ENCODE measurements around the gene IDH3A. TPM values are rescaled to one million over a fixed set of nuclear protein-coding genes. Genes with fewer than 3 reads are reported as not detected.

IDH3A gene
- total RNA-seq, 2 experiments from 2014 or later, result 106 to 110 TPM

GRCh38 chr15:78179906-78180305 lies 30.7 kb downstream of the IDH3A start:
- Mint-ChIP-seq H3K27me3 (no peaks in the 10 kb centered on the region), H3K4me1 (ENCODE audit: low read depth) (no peaks in the 10 kb centered on the region), H3K36me3 (ENCODE audit: low read depth) (no peaks in the 10 kb centered on the region), H3K4me3 (no peak overlapping the region), H3K9me3 (no peaks in the 10 kb centered on the region), H3K27ac (no peak overlapping the region)
- no peak for ATAC-seq
- intact Hi-C loops (cut with micrococcal nuclease), result no loop called here
- POLR2A ChIA-PET, result no interaction called here
- no peak for DNase-seq
- no peak for TF ChIP-seq CTCF (IDR thresholded peaks at IDR 0.05)
- CTCF ChIA-PET, result no interaction called here

DNA sequence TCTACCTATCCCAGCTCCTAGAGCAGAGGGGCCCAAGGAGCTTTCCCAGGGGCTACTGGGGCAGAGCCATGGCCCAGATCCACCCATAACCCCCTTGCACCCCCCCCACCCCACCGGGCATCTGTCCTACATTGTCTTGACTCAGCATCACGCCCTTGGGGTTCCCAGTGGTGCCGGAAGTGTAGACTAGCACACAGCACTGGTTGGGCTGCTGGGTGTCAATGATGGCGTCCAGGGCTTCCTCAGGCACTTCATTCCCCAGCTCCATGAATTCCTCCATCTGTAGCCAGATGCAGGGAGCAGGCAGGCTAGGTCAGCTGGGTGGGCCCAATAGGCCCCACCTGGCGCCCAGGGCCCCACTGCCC lies 33.2 kb downstream of the IDH3A start:
- DNase-seq, result no peak
- Mint-ChIP-seq H3K4me3 (no peak overlapping the region), H3K36me3 (ENCODE audit: low read depth) (peaks cover 1% of the 10 kb centered on the region), H3K27me3 (peaks cover 1% of the 10 kb centered on the region), H3K4me1 (ENCODE audit: low read depth) (no peaks in the 10 kb centered on the region), H3K27ac (no peak overlapping the region), H3K9me3 (peaks cover 5% of the 10 kb centered on the region)
- intact Hi-C loops (cut with micrococcal nuclease), result no loop called here
- no peak for TF ChIP-seq CTCF (IDR thresholded peaks at IDR 0.05)
- ATAC-seq, result no peak
- ChIA-PET POLR2A (no interaction called here), CTCF (interaction anchor here (1.2 to 1.5 kb wide), 2 partner anchors 9 to 14 kb away, joined by 3 read pairs; no protein-coding TSS in a partner anchor)

DNA sequence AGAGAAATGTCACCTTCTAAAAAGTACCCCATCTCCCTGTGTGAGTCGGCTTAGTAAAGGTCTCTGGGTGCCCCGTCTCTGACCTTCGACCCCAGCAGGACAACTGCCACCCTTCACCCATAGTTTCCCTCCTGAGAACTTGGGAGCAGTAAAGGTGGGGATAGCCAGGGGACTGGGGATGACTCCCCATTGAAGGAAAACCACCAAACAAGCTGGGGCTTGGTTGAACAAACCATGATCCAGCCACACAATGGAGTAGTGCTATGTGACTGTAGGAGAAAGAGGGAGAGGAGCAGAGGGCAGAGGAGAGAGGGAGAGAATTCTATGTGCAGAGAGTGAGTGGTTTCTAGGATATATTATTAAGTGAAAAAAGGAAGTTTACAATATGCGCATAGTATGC lies 33.7 kb downstream of the IDH3A start:
- no peak for TF ChIP-seq CTCF (IDR thresholded peaks at IDR 0.05)
- CTCF ChIA-PET, result interaction anchor here (1.2 kb wide), 1 partner anchor 13 kb away, joined by 3 read pairs; no protein-coding TSS in a partner anchor
- intact Hi-C loops (cut with micrococcal nuclease), result no loop called here
- Mint-ChIP-seq H3K27me3 (peaks cover 1% of the 10 kb centered on the region), H3K27ac (no peak overlapping the region), H3K4me1 (ENCODE audit: low read depth) (no peaks in the 10 kb centered on the region), H3K4me3 (no peak overlapping the region), H3K36me3 (ENCODE audit: low read depth) (peaks cover 1% of the 10 kb centered on the region), H3K9me3 (peaks cover 5% of the 10 kb centered on the region)
- POLR2A ChIA-PET, result no interaction called here
- no peak for ATAC-seq
- no peak for DNase-seq

- peaks cover 2% of the 10 kb centered on the region for H3K9me3 Mint-ChIP-seq
- H3K4me3 Mint-ChIP-seq, result no peak overlapping the region
- ATAC-seq (no peak), DNase-seq (no peak)
- H3K27me3 Mint-ChIP-seq, result no peaks in the 10 kb centered on the region
- H3K4me1 Mint-ChIP-seq (ENCODE audit: low read depth), result no peaks in the 10 kb centered on the region
- H3K27ac Mint-ChIP-seq, result no peak overlapping the region
- no peaks in the 10 kb centered on the region for H3K36me3 Mint-ChIP-seq (ENCODE audit: low read depth)
- intact Hi-C loops (cut with micrococcal nuclease), result loop anchor here (5.0 kb wide), 1 partner anchor 226 kb away; no protein-coding TSS in a partner anchor
- POLR2A ChIA-PET, result no interaction called here
- CTCF ChIA-PET, result interaction anchor here (6.6 kb wide), 1 partner anchor 81 kb away, joined by 102 read pairs; no protein-coding TSS in a partner anchor
- TF ChIP-seq CTCF (IDR thresholded peaks at IDR 0.05), result no peak
Measured at GRCh38 chr15:78192826-78193594, 43.8 kb downstream of the IDH3A start.

All from activated CD8-positive, alpha-beta T cell treated with anti-CD3 and anti-CD28 coated beads for 36 hours (primary cell).